ENCODE measurements around the gene DIP2A.

Gene DIP2A

GRCh38 chr21:46610018-46610701, 151.5 kb downstream of the DIP2A start:
- no peak overlapping the region for H3K27ac ChIP-seq (ENCODE audit: low read length)
- H3K4me2 ChIP-seq (ENCODE audit: insufficient read depth, low read length): no peak overlapping the region
- DNase-seq: no peak

GRCh38 chr21:46613391-46613790, 154.7 kb downstream of the DIP2A start:
- H3K9ac ChIP-seq (ENCODE audit: low read depth, low read length): no peak overlapping the region
- no peaks in the 10 kb centered on the region for H3K27me3 ChIP-seq (ENCODE audit: insufficient read depth, low read length, poor library complexity)
- no peak for DNase-seq
- peaks cover 4% of the 10 kb centered on the region for H3K9me3 ChIP-seq (ENCODE audit: insufficient read depth, low read length, severe bottlenecking)
- no peaks in the 10 kb centered on the region for H4K20me1 ChIP-seq (ENCODE audit: insufficient read depth, low read length)
- H2AFZ ChIP-seq (ENCODE audit: low read depth, low read length): no peak overlapping the region
- TF ChIP-seq CTCF (IDR thresholded peaks at IDR 0.05; ENCODE audit: borderline replicate concordance, extremely low read depth, low read length, poor library complexity, severe bottlenecking) (no peak), EZH2 (IDR thresholded peaks at IDR 0.05; ENCODE audit: borderline replicate concordance, low read depth, low read length, severe bottlenecking) (no peak)
- no peaks in the 10 kb centered on the region for H3K36me3 ChIP-seq (ENCODE audit: insufficient read depth, low read length)
- H3K4me1 ChIP-seq (ENCODE audit: insufficient read depth, low read length): no peaks in the 10 kb centered on the region
- H3K79me2 ChIP-seq (ENCODE audit: insufficient read depth, low read length): no peaks in the 10 kb centered on the region
- H3K4me2 ChIP-seq (ENCODE audit: insufficient read depth, low read length): no peak overlapping the region
- no peak overlapping the region for H3K4me3 ChIP-seq (ENCODE audit: low read depth in 1 of 2, low read length in 2 of 2)
- ATAC-seq (ENCODE audit: insufficient read depth, low read depth): no peak
- H3K27ac ChIP-seq (ENCODE audit: low read length): no peak overlapping the region

More at GRCh38 chr21:46610018-46610701, 151.5 kb downstream of the DIP2A start:
- no peaks in the 10 kb centered on the region for H3K79me2 ChIP-seq (ENCODE audit: insufficient read depth, low read length)
- no peaks in the 10 kb centered on the region for H3K36me3 ChIP-seq (ENCODE audit: insufficient read depth, low read length)
- no peak for ATAC-seq (ENCODE audit: insufficient read depth, low read depth)
- H3K9ac ChIP-seq (ENCODE audit: low read depth, low read length): no peak overlapping the region
- H2AFZ ChIP-seq (ENCODE audit: low read depth, low read length): no peak overlapping the region
- no peak overlapping the region for H3K4me3 ChIP-seq (ENCODE audit: low read depth in 1 of 2, low read length in 2 of 2)
- peaks cover 16% of the 10 kb centered on the region for H3K4me1 ChIP-seq (ENCODE audit: insufficient read depth, low read length)
- no peaks in the 10 kb centered on the region for H4K20me1 ChIP-seq (ENCODE audit: insufficient read depth, low read length)
- no peaks in the 10 kb centered on the region for H3K27me3 ChIP-seq (ENCODE audit: insufficient read depth, low read length, poor library complexity)
- H3K9me3 ChIP-seq (ENCODE audit: insufficient read depth, low read length, severe bottlenecking): peaks cover 4% of the 10 kb centered on the region
- TF ChIP-seq CTCF (IDR thresholded peaks at IDR 0.05; ENCODE audit: borderline replicate concordance, extremely low read depth, low read length, poor library complexity, severe bottlenecking) (no peak), EZH2 (IDR thresholded peaks at IDR 0.05; ENCODE audit: borderline replicate concordance, low read depth, low read length, severe bottlenecking) (no peak)

- Histone ChIP-seq H3K36me3 (ENCODE audit: insufficient read depth, low read length) (no peaks in the 10 kb centered on the region), H2AFZ (ENCODE audit: low read depth, low read length) (no peak overlapping the region), H3K79me2 (ENCODE audit: insufficient read depth, low read length) (no peaks in the 10 kb centered on the region), H3K4me2 (ENCODE audit: insufficient read depth, low read length) (no peak overlapping the region), H3K9me3 (ENCODE audit: insufficient read depth, low read length, severe bottlenecking) (no peaks in the 10 kb centered on the region), H3K9ac (ENCODE audit: low read depth, low read length) (no peak overlapping the region), H4K20me1 (ENCODE audit: insufficient read depth, low read length) (no peaks in the 10 kb centered on the region), H3K4me3 (ENCODE audit: low read depth in 1 of 2, low read length in 2 of 2) (no peak overlapping the region), H3K27me3 (ENCODE audit: insufficient read depth, low read length, poor library complexity) (no peaks in the 10 kb centered on the region), H3K27ac (ENCODE audit: low read length) (no peak overlapping the region), H3K4me1 (ENCODE audit: insufficient read depth, low read length) (no peaks in the 10 kb centered on the region; the same call in 1 of the 2 replicates)
- DNase-seq: no peak
- no peak for ATAC-seq (ENCODE audit: insufficient read depth, low read depth)
- TF ChIP-seq CTCF (IDR thresholded peaks at IDR 0.05; ENCODE audit: borderline replicate concordance, extremely low read depth, low read length, poor library complexity, severe bottlenecking) (no peak), EZH2 (IDR thresholded peaks at IDR 0.05; ENCODE audit: borderline replicate concordance, low read depth, low read length, severe bottlenecking) (no peak)
These were observed 157.4 kb downstream of the DIP2A start for GRCh38 chr21:46616050-46616449.

Data from DND-41 (cell line).